Measurements from ENCODE around the gene RANBP17.

GRCh38 chr5:171306781-171307591 lies 445.2 kb downstream of the RANBP17 start:
- TF ChIP-seq POLR2A (IDR thresholded peaks at IDR 0.05; ENCODE audit: low read depth, low read length) (no peak), CTCF (conservative IDR thresholded peaks at IDR 0.05; ENCODE audit: low read depth, low read length) (no peak)

Measured in IMR-90 (cell line).